ENCODE measurements around the gene RIT1. TPM values are rescaled to one million over a fixed set of nuclear protein-coding genes. Genes with fewer than 3 reads are reported as not detected.
A peak's percentile ranks its signal among the peaks of the same experiment; 100 is the strongest.
"Not testable (repeated sequence)": the region's sequence is repeated elsewhere in the genome, so short reads cannot be mapped to it uniquely, and the experiment has no call there.

Gene RIT1
- total RNA-seq, 1 donor from 2014 or later = 35.3 TPM

DNA sequence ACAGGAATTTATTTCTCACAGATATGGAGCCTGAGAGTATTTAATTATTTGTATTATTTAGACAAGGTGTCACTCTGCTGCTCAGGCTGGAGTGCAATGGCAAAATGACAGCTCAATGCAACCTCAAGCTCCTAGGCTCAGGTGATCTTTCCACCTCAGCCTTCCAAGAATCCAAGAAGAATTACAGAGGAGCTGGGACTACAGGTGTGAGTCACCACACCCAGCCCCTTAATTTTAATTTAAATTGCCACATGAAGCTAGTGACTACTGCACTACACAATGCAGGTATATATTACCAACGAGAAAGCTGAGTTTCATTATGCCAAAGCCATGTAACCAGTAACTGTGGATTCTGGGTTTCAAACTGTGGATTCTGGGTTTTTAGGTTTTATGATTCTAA lies 20.9 kb upstream of the RIT1 start:
- Mint-ChIP-seq H3K36me3 (peaks cover 20% of the 10 kb centered on the region), H3K4me3 (peak overlapping the region; percentile 67), H3K27ac (peak overlapping the region; percentile 41), H3K9me3 (no peaks in the 10 kb centered on the region), H3K27me3 (no peaks in the 10 kb centered on the region), H3K4me1 (ENCODE audit: unreplicated experiment) (peaks cover 20% of the 10 kb centered on the region)
- TF ChIP-seq, protein P1, sequence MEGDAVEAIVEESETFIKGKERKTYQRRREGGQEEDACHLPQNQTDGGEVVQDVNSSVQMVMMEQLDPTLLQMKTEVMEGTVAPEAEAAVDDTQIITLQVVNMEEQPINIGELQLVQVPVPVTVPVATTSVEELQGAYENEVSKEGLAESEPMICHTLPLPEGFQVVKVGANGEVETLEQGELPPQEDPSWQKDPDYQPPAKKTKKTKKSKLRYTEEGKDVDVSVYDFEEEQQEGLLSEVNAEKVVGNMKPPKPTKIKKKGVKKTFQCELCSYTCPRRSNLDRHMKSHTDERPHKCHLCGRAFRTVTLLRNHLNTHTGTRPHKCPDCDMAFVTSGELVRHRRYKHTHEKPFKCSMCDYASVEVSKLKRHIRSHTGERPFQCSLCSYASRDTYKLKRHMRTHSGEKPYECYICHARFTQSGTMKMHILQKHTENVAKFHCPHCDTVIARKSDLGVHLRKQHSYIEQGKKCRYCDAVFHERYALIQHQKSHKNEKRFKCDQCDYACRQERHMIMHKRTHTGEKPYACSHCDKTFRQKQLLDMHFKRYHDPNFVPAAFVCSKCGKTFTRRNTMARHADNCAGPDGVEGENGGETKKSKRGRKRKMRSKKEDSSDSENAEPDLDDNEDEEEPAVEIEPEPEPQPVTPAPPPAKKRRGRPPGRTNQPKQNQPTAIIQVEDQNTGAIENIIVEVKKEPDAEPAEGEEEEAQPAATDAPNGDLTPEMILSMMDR (conservative IDR thresholded peaks at IDR 0.05) = no peak
- no peak for DNase-seq (ENCODE audit: extremely low spot score, unreplicated experiment)

DNA sequence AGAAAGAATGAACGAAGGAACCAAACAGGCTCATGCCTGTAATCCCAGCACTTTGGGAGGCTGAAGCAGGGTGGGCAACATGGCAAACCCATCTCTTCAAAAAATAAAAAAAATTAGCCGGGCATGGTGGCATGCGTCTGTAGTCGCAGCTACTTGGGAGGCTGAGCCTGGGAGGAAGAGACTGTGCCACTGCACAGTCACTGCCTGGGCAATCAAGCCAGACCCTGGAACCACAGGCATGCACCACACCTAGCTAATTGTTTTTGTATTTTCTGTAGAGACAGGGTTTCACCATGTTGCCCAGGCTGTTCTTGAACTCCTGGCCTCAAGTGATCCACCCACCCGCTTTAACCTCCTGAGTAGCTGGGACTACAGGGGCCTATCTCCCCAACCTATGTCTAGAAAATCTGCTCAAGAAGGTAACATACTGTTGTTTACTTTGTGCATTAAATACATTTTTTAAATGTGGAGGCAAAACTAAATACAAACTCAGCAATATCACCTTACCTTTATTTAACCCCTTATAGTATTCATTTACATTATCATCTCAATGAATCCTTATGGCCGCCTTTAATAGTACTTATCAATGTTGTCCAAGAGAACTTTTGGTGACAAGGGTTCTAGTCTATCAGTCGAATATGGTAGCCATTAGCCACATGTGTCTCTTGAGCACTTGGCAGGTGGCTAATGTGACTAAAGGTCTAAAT lies 20.3 kb upstream of the RIT1 start:
- Mint-ChIP-seq H3K36me3 (peaks cover 24% of the 10 kb centered on the region), H3K4me1 (ENCODE audit: unreplicated experiment) (peaks cover 20% of the 10 kb centered on the region), H3K27ac (peak overlapping the region; percentile 41)

DNA sequence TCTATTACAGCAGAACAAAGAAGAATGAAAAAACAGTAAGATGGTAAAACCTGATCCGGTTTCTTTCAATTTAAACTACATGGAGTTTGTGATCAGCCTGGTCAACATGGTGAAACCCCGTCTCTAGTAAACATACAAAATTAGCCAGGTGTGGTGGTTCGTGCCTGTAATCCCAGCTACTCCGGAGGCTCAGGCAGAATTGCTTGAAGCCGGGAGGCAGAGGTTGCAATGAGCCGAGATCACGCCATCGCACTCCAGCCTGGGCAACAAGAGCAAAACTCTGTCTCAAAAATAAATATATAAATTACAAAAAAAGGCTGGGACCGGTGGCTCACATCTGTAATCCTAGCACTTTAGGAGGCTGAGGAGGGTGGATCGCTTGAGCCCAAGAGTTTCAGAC lies 19.6 kb upstream of the RIT1 start:
- Mint-ChIP-seq H3K36me3 (peaks cover 29% of the 10 kb centered on the region), H3K27ac (peak overlapping the region; percentile 37), H3K4me3 (peak overlapping the region; percentile 58)

More for the DNA sequence above, 20.3 kb upstream of the RIT1 start:
- H3K27me3 Mint-ChIP-seq = no peaks in the 10 kb centered on the region
- TF ChIP-seq, protein P1 (conservative IDR thresholded peaks at IDR 0.05) = no peak
- H3K4me3 Mint-ChIP-seq = peak overlapping the region; percentile 70
- no peaks in the 10 kb centered on the region for H3K9me3 Mint-ChIP-seq
- DNase-seq (ENCODE audit: extremely low spot score, unreplicated experiment) = no peak

DNA sequence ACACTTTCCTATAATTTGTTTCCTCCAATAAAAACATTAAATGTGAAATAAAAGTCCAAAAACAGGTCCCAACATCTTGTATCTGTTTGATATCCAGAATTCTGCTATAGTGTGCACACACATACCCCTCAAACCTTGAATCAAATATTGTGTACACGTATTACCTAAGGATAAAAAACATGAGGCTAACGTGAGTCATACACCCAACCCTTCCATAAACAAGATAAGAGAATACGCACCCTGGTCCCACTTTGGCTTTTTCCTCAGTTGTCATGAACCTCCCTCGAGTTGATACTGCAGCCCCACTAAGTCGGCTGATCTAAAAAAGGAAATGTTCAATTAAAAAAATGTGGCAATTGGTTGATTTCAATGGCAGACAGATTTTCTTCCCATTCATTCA lies 17.9 kb upstream of the RIT1 start:
- Mint-ChIP-seq H3K4me1 (ENCODE audit: unreplicated experiment) (peaks cover 20% of the 10 kb centered on the region), H3K27me3 (no peaks in the 10 kb centered on the region), H3K9me3 (no peaks in the 10 kb centered on the region), H3K36me3 (peaks cover 34% of the 10 kb centered on the region), H3K27ac (no peak overlapping the region), H3K4me3 (no peak overlapping the region)
- DNase-seq (ENCODE audit: extremely low spot score, unreplicated experiment) = no peak
- TF ChIP-seq, protein P1 (conservative IDR thresholded peaks at IDR 0.05) = no peak

More for the DNA sequence above, 19.6 kb upstream of the RIT1 start:
- DNase-seq (ENCODE audit: extremely low spot score, unreplicated experiment); H3K27me3 Mint-ChIP-seq; H3K9me3 Mint-ChIP-seq: not testable (repeated sequence)
- peaks cover 20% of the 10 kb centered on the region for H3K4me1 Mint-ChIP-seq (ENCODE audit: unreplicated experiment)

DNA sequence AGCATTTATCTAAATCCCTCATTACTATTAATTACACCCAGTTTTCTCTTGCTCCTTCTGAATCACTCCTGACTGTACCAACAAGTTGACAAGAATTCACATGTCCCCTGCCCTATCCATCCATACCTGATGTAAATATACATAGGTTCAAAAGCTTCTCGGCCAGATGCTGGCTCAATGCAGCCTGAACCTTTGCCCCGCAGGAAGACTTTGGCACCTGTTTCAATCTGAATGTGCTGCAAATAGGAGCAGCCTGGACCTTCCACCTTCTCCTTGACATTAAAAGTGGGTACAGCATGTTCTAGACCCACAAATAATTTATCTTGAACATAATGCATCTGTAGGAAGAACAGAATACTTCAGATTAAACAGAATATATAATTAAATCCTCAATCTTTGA lies 14.4 kb upstream of the RIT1 start:
- TF ChIP-seq, protein P1 (conservative IDR thresholded peaks at IDR 0.05) = no peak
- no peak for DNase-seq (ENCODE audit: extremely low spot score, unreplicated experiment)
- Mint-ChIP-seq H3K4me1 (ENCODE audit: unreplicated experiment) (peaks cover 3% of the 10 kb centered on the region), H3K36me3 (peaks cover 46% of the 10 kb centered on the region), H3K27me3 (no peaks in the 10 kb centered on the region), H3K4me3 (no peak overlapping the region), H3K9me3 (no peaks in the 10 kb centered on the region), H3K27ac (no peak overlapping the region)

DNA sequence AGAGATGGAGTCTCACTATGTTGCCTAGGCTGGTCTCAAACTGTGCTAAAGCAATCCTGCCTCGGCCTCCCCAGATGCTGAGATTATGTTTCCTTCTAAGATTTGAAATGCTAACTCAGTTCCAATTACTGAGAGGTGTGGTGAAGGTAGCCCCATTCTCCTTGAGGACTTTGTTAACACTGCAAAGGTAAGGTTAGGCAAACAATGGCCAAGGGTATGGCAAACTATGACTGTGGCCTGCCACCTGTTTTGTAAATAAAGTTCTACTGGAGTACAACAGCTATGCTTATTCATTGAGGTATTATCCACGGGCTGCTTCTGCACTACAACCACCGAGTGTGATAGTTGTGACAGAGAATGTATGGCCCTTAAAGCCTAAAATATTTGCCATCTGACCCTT lies 9.6 kb upstream of the RIT1 start:
- H3K4me3 Mint-ChIP-seq = no peak overlapping the region
- no peaks in the 10 kb centered on the region for H3K4me1 Mint-ChIP-seq (ENCODE audit: unreplicated experiment)
- TF ChIP-seq, protein P1 (conservative IDR thresholded peaks at IDR 0.05) = no peak
- H3K27me3 Mint-ChIP-seq = no peaks in the 10 kb centered on the region
- H3K27ac Mint-ChIP-seq = no peak overlapping the region
- H3K9me3 Mint-ChIP-seq = no peaks in the 10 kb centered on the region
- H3K36me3 Mint-ChIP-seq = peaks cover 41% of the 10 kb centered on the region
- DNase-seq (ENCODE audit: extremely low spot score, unreplicated experiment) = no peak
